IgD-negative memory B cell (primary cell): ENCODE results near the gene CDH11. TPM values are rescaled to one million over a fixed set of nuclear protein-coding genes. Genes with fewer than 3 reads are reported as not detected.

ENCODE experiments used
- H3K27ac Mint-ChIP-seq, 3 donors: one replicate each; pipeline ENCODE4 v1.8.0; 2020 to 2022; ENCODE audit warnings: mild to moderate bottlenecking in 3 of 3, mixed read lengths in 3 of 3, moderate library complexity in 1 of 3
- H3K27me3 Mint-ChIP-seq: one replicate; pipeline ENCODE4 v1.8.0; 2021; ENCODE audit warnings: mixed read lengths
- H3K36me3 Mint-ChIP-seq: one replicate; pipeline ENCODE4 v1.8.0; 2020; ENCODE audit warnings: mild to moderate bottlenecking, mixed read lengths
- H3K4me1 Mint-ChIP-seq, 3 donors: one replicate each; pipeline ENCODE4 v1.8.0; 2020 to 2022; ENCODE audit warnings: mixed read lengths in 3 of 3, mild to moderate bottlenecking in 1 of 3
- H3K4me3 Mint-ChIP-seq, 4 donors: one replicate each; pipeline ENCODE4 v1.8.0; 2020 to 2022; ENCODE audit warnings: mild to moderate bottlenecking in 4 of 4, mixed read lengths in 4 of 4, moderate library complexity in 3 of 4
- H3K9me3 Mint-ChIP-seq, 3 donors: one replicate each; pipeline ENCODE4 v1.8.0; 2020 to 2021; ENCODE audit warnings: mixed read lengths in 3 of 3, mild to moderate bottlenecking in 1 of 3
- polyA plus RNA-seq: library from polyadenylated mRNA; unstranded; fragments of 300-500 nt; fragmentation: Illumina TruSeq; gene quantifications from one replicate; pipeline ENCODE4 v1.2.3, GENCODE V29; 2021

CDH11 gene
- polyA plus RNA-seq, 1 donor from 2014 or later, result not detected

GRCh38 chr16:64926476-64926875, 195.4 kb downstream of the CDH11 start:
- H3K27me3 Mint-ChIP-seq, result no peaks in the 10 kb centered on the region

GRCh38 chr16:64925166-64925565, 196.7 kb downstream of the CDH11 start:
- H3K27me3 Mint-ChIP-seq, result no peaks in the 10 kb centered on the region
- peaks cover 0 to 3% (median 0%) of the 10 kb centered on the region in 3 donors for H3K4me1 Mint-ChIP-seq
- no peak overlapping the region for H3K27ac Mint-ChIP-seq
- H3K4me3 Mint-ChIP-seq, result no peak overlapping the region
- H3K9me3 Mint-ChIP-seq, result peaks cover 7 to 19% (median 12%) of the 10 kb centered on the region in 3 donors
- no peaks in the 10 kb centered on the region for H3K36me3 Mint-ChIP-seq

More at GRCh38 chr16:64926476-64926875, 195.4 kb downstream of the CDH11 start:
- Mint-ChIP-seq H3K27ac (no peak overlapping the region), H3K4me1 (peaks cover 0 to 3% (median 0%) of the 10 kb centered on the region in 3 donors), H3K4me3 (peak overlapping the region in 1 of 4 donors; percentile 44), H3K36me3 (no peaks in the 10 kb centered on the region), H3K9me3 (peaks cover 6 to 20% (median 10%) of the 10 kb centered on the region in 3 donors)

GRCh38 chr16:64924086-64924485, 197.8 kb downstream of the CDH11 start:
- Mint-ChIP-seq H3K4me3 (no peak overlapping the region), H3K27me3 (no peaks in the 10 kb centered on the region), H3K36me3 (no peaks in the 10 kb centered on the region), H3K4me1 (peaks cover 0 to 3% (median 0%) of the 10 kb centered on the region in 3 donors), H3K27ac (no peak overlapping the region), H3K9me3 (peaks cover 4 to 16% (median 13%) of the 10 kb centered on the region in 3 donors)

GRCh38 chr16:64919929-64920607, 201.8 kb downstream of the CDH11 start:
- H3K4me1 Mint-ChIP-seq, result peaks cover 0 to 2% (median 0%) of the 10 kb centered on the region in 3 donors
- H3K4me3 Mint-ChIP-seq, result no peak overlapping the region
- peaks cover 1 to 16% (median 14%) of the 10 kb centered on the region in 3 donors for H3K9me3 Mint-ChIP-seq
- no peaks in the 10 kb centered on the region for H3K27me3 Mint-ChIP-seq
- H3K36me3 Mint-ChIP-seq, result no peaks in the 10 kb centered on the region
- H3K27ac Mint-ChIP-seq, result no peak overlapping the region

- peaks cover 0 to 2% (median 0%) of the 10 kb centered on the region in 3 donors for H3K4me1 Mint-ChIP-seq
- H3K4me3 Mint-ChIP-seq, result no peak overlapping the region
- no peaks in the 10 kb centered on the region for H3K36me3 Mint-ChIP-seq
- no peak overlapping the region for H3K27ac Mint-ChIP-seq
- H3K27me3 Mint-ChIP-seq, result no peaks in the 10 kb centered on the region
- H3K9me3 Mint-ChIP-seq, result peaks cover 1 to 16% (median 14%) of the 10 kb centered on the region in 3 donors
Observed at GRCh38 chr16:64919141-64919540, 202.7 kb downstream of the CDH11 start.

GRCh38 chr16:64916051-64916450, 205.8 kb downstream of the CDH11 start:
- no peaks in the 10 kb centered on the region for H3K27me3 Mint-ChIP-seq
- H3K36me3 Mint-ChIP-seq, result no peaks in the 10 kb centered on the region
- no peaks in the 10 kb centered on the region for H3K4me1 Mint-ChIP-seq
- no peak overlapping the region for H3K27ac Mint-ChIP-seq
- peaks cover 2 to 14% (median 9%) of the 10 kb centered on the region in 3 donors for H3K9me3 Mint-ChIP-seq
- no peak overlapping the region for H3K4me3 Mint-ChIP-seq

- H3K27ac Mint-ChIP-seq, result no peak overlapping the region
- no peaks in the 10 kb centered on the region for H3K27me3 Mint-ChIP-seq
- no peaks in the 10 kb centered on the region for H3K4me1 Mint-ChIP-seq
- no peaks in the 10 kb centered on the region for H3K36me3 Mint-ChIP-seq
- peaks cover 2 to 8% (median 4%) of the 10 kb centered on the region in 3 donors for H3K9me3 Mint-ChIP-seq
- H3K4me3 Mint-ChIP-seq, result no peak overlapping the region
Observed at GRCh38 chr16:64910356-64910755, 211.5 kb downstream of the CDH11 start.

- Mint-ChIP-seq H3K27me3 (no peaks in the 10 kb centered on the region), H3K4me3 (no peak overlapping the region), H3K27ac (no peak overlapping the region), H3K4me1 (no peaks in the 10 kb centered on the region), H3K36me3 (no peaks in the 10 kb centered on the region), H3K9me3 (peaks cover 2 to 8% (median 4%) of the 10 kb centered on the region in 3 donors)
Observed at GRCh38 chr16:64907844-64908243, 214.0 kb downstream of the CDH11 start.

GRCh38 chr16:64903770-64904169, 218.1 kb downstream of the CDH11 start:
- H3K36me3 Mint-ChIP-seq, result no peaks in the 10 kb centered on the region
- H3K9me3 Mint-ChIP-seq, result peaks cover 2 to 12% (median 5%) of the 10 kb centered on the region in 3 donors
- H3K27me3 Mint-ChIP-seq, result no peaks in the 10 kb centered on the region
- H3K4me1 Mint-ChIP-seq, result no peaks in the 10 kb centered on the region
- H3K4me3 Mint-ChIP-seq, result no peak overlapping the region
- H3K27ac Mint-ChIP-seq, result no peak overlapping the region

GRCh38 chr16:64900517-64900916, 221.3 kb downstream of the CDH11 start:
- H3K27ac Mint-ChIP-seq, result no peak overlapping the region
- no peak overlapping the region for H3K4me3 Mint-ChIP-seq
- no peaks in the 10 kb centered on the region for H3K27me3 Mint-ChIP-seq
- peaks cover 0 to 1% (median 0%) of the 10 kb centered on the region in 3 donors for H3K4me1 Mint-ChIP-seq
- no peaks in the 10 kb centered on the region for H3K36me3 Mint-ChIP-seq
- peaks cover 0 to 10% (median 3%) of the 10 kb centered on the region in 3 donors for H3K9me3 Mint-ChIP-seq

GRCh38 chr16:64900019-64900418, 221.8 kb downstream of the CDH11 start:
- Mint-ChIP-seq H3K27ac (no peak overlapping the region), H3K4me1 (peaks cover 0 to 1% (median 0%) of the 10 kb centered on the region in 3 donors), H3K4me3 (no peak overlapping the region)

GRCh38 chr16:64898159-64898558, 223.7 kb downstream of the CDH11 start:
- Mint-ChIP-seq H3K27me3 (no peaks in the 10 kb centered on the region), H3K4me1 (peaks cover 0 to 1% (median 0%) of the 10 kb centered on the region in 3 donors), H3K36me3 (no peaks in the 10 kb centered on the region), H3K4me3 (no peak overlapping the region), H3K9me3 (peaks cover 0 to 10% (median 2%) of the 10 kb centered on the region in 3 donors), H3K27ac (no peak overlapping the region)

More at GRCh38 chr16:64900019-64900418, 221.8 kb downstream of the CDH11 start:
- peaks cover 0 to 10% (median 3%) of the 10 kb centered on the region in 3 donors for H3K9me3 Mint-ChIP-seq
- H3K36me3 Mint-ChIP-seq, result no peaks in the 10 kb centered on the region
- H3K27me3 Mint-ChIP-seq, result no peaks in the 10 kb centered on the region
